ENCODE measurements around the gene NMB.

DNA sequence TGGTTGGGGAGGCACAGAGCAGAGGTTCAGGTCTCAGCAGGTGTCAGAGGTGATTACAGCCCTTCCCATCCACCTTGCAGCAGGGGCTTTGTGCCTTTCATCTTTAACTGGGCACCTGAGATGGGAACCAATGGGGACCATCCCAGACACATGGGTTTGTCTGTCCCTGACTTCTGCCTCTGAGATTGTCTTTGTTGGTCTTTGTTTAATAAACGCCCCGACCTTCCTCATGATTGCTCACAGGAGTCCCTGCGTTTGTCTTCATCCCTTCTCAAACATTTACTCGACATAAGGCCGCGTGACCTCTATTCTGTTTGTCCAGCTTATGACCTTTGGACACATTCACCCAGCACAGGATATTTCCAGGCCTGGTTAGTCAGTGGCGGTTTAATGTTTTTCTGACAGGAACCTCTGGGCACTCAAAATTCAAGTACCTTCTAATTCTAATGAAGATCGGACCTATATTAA is 51.3 kb downstream of the NMB start:
- TF ChIP-seq, protein P1, sequence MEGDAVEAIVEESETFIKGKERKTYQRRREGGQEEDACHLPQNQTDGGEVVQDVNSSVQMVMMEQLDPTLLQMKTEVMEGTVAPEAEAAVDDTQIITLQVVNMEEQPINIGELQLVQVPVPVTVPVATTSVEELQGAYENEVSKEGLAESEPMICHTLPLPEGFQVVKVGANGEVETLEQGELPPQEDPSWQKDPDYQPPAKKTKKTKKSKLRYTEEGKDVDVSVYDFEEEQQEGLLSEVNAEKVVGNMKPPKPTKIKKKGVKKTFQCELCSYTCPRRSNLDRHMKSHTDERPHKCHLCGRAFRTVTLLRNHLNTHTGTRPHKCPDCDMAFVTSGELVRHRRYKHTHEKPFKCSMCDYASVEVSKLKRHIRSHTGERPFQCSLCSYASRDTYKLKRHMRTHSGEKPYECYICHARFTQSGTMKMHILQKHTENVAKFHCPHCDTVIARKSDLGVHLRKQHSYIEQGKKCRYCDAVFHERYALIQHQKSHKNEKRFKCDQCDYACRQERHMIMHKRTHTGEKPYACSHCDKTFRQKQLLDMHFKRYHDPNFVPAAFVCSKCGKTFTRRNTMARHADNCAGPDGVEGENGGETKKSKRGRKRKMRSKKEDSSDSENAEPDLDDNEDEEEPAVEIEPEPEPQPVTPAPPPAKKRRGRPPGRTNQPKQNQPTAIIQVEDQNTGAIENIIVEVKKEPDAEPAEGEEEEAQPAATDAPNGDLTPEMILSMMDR (conservative IDR thresholded peaks at IDR 0.05; ENCODE audit: low read depth, low read length) = no peak
- TF ChIP-seq EZH2phosphoT487 (IDR thresholded peaks at IDR 0.05; ENCODE audit: borderline replicate concordance, low read length) = no peak
- no peak for TF ChIP-seq EZH2 (IDR thresholded peaks at IDR 0.05; ENCODE audit: low read length, unreplicated experiment)
